Pancreas (tissue), 10 donors: ENCODE results near the gene TAB2. TPM values are rescaled to one million over a fixed set of nuclear protein-coding genes. Genes with fewer than 3 reads are reported as not detected.

Experiments used
- ATAC-seq, 4 donors: fragments of 200-7000 bp; cut with Tn5 transposase; one replicate each; pipeline versions ENCODE4 v1.8.0 to v1.9.1; 2020; ENCODE audit warnings: mild to moderate bottlenecking in 4 of 4, moderate library complexity in 4 of 4
- DNase-seq, 6 donors: peaks; one replicate each; pipeline ENCODE4 v3.0.0-alpha.2; 2020
- FAIRE-seq: peaks from 2 replicates; lab custom pipeline; 2012; peaks lifted over from hg19 to GRCh38; lab: Jason Lieb, UNC
- H3K27ac ChIP-seq, 4 donors: fragments of 200-600 bp; sonication (generic); 1 replicate in 3 of 4; 2 replicates in 1 of 4; pipeline versions ENCODE4 v1.5.0 to v1.8.0; 2020
- H3K27me3 ChIP-seq, 4 donors: fragments of 200-600 bp; one replicate each; pipeline ENCODE4 v1.8.0; 2021
- H3K36me3 ChIP-seq, 3 donors: fragments of 200-600 bp; sonication (generic) in 1 of 3; one replicate each; pipeline versions ENCODE4 v1.5.0 to v1.8.0; 2020 to 2021
- H3K4me1 ChIP-seq, 3 donors: fragments of 200-600 bp; one replicate each; pipeline ENCODE4 v1.8.0; 2021
- H3K4me3 ChIP-seq, 4 donors: fragments of 200-600 bp; sonication (generic) in 2 of 4; one replicate each; pipeline versions ENCODE4 v1.5.0 to v1.8.0; 2020 to 2021
- H3K9me3 ChIP-seq, 4 donors: fragments of 200-600 bp; one replicate each; pipeline ENCODE4 v1.8.0; 2021
- WGBS, 2 donors: extraction: QIAGEN DNeasy Blood & Tissue Kit; methylation state at CpG; one replicate each; pipeline ENCODE4 v1.1.7; 2013; 5-methylcytosine and 5-hydroxymethylcytosine counted together
- intact Hi-C, 3 donors: fragments of 100-400 bp; cut with DNase I; formaldehyde crosslinking; loops; one replicate each; pipeline versions ENCODE4 v1.11.1 to v1.14.2; 2022
- polyA plus RNA-seq, 2 donors: library from polyadenylated mRNA; stranded (reverse); fragments of 200-250 nt; gene quantifications; one replicate each; pipeline ENCODE4 v1.2.3, GENCODE V29; 2013
- total RNA-seq, 6 donors: library from RNA; stranded (reverse); fragmentation: NEBNext Ultra II Directional in 4 of 6; extraction: Animal tissue kit (Norgen Biotek cat#: 25700) in 4 of 6; gene quantifications; one replicate each; pipeline versions ENCODE4 v1.2.1 to v1.2.4, GENCODE V29; 2021 to 2023
- TF ChIP-seq, protein P1 (sequence below), 4 donors: fragments of 200-600 bp; sonication (generic) in 3 of 4; IDR thresholded peaks; one replicate each; pipeline versions ENCODE4 v1.5.0 to v1.8.0; 2021; ENCODE audit warnings: antibody characterized with exemption in 4 of 4
- donor health status: healthy with polysubstance abuse.
- donor health status: DM: no; HTN: no; CAD: no; lungs with moderate emphysema.
- donor health status: DM: no; HTN: no; CAD: no.
- donor health status: control.
- donor health status: control.
- donor health status: Bipolar disorder and iron deficiency.
- donor health status: DM: yes; HTN: yes; CAD: no.
- donor health status: DM: no; HTN: no; CAD: no.
- donor health status: DM: no; HTN: no; CAD: no.
- donor health status: DM: yes; HTN: yes; CAD: no.

TAB2 gene
- total and polyA plus RNA-seq, 8 donors: 6.6 to 35.1 (median 20.7) TPM

DNA sequence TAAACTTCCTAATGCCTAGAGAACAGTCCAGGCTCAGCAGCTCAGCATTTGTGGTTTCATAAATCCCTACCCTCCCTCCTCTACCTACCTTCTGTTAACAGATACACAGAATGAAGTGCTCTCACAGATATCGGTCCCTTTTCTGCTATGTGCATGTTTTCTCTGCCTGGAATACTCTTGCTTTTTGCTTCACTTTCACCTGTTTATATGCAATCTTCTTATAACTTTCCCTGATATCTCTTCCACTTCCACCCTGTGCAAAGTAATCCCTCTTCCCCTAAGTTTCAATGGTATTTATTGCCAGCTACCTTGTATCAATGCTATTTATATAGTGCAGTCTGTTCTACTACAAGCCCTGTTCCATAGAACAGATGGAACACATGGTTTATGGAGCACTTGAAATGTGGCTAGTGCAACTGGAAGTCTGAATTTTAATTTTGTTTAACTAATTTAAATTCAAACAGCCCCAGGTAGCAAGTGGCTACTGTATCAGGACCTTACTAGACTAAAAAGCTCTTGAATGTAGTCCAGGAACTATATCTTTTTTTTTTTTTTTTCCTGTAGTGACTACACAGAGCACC lies 3.1 kb upstream of the TAB2 start:
- ATAC-seq (no peak), FAIRE-seq (no peak)
- intact Hi-C loops: no loop called here

DNA sequence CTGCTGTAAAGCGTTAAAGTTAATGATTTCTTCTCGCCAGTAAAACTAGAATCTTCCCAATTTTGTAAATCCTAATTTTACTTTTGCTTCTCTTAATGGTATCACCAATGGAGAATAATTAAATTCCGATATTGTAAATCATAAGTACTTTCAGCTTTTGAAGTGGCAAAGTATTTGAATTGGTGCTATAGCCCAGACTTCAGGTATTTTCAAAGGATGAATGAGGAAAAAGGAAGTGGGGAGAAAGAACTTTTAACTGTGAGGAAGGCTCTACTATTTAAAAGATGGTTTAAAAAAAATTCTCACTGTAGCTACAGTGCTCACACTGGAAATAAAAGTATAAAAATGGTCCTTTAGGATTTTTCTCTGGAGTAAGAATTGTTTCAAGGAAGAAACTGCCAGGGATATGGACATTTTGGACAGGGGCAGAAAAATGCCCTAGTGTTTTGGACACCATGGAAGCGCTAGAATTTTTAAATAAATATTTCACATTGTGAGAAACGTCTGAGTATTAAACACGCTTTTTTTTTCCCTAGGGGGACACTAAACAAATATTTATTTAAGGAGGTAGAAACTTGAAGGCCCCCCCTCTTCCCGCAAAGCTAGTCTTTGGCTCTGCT lies 1.3 kb upstream of the TAB2 start:
- H3K9me3 ChIP-seq: no peaks in the 10 kb centered on the region
- ATAC-seq (no peak), DNase-seq (no peak), FAIRE-seq (no peak)
- intact Hi-C loops: no loop called here
- TF ChIP-seq, protein P1, sequence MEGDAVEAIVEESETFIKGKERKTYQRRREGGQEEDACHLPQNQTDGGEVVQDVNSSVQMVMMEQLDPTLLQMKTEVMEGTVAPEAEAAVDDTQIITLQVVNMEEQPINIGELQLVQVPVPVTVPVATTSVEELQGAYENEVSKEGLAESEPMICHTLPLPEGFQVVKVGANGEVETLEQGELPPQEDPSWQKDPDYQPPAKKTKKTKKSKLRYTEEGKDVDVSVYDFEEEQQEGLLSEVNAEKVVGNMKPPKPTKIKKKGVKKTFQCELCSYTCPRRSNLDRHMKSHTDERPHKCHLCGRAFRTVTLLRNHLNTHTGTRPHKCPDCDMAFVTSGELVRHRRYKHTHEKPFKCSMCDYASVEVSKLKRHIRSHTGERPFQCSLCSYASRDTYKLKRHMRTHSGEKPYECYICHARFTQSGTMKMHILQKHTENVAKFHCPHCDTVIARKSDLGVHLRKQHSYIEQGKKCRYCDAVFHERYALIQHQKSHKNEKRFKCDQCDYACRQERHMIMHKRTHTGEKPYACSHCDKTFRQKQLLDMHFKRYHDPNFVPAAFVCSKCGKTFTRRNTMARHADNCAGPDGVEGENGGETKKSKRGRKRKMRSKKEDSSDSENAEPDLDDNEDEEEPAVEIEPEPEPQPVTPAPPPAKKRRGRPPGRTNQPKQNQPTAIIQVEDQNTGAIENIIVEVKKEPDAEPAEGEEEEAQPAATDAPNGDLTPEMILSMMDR (IDR thresholded peaks at IDR 0.05): no peak
- no peaks in the 10 kb centered on the region for H3K36me3 ChIP-seq
- peak overlapping the region; percentile 93 to 98 (median 96) for H3K27ac ChIP-seq
- no peaks in the 10 kb centered on the region for H3K27me3 ChIP-seq
- H3K4me3 ChIP-seq: peak overlapping the region; percentile 88 to 93 (median 90)
- WGBS, 2 donors: 29% methylated on average over 7 of the region's 7 CpGs
- peaks cover 9 to 25% (median 24%) of the 10 kb centered on the region in 3 donors for H3K4me1 ChIP-seq

More for the DNA sequence above, 3.1 kb upstream of the TAB2 start:
- Histone ChIP-seq H3K27ac (no peak overlapping the region), H3K9me3 (no peaks in the 10 kb centered on the region), H3K4me3 (no peak overlapping the region), H3K36me3 (no peaks in the 10 kb centered on the region), H3K4me1 (peaks cover 0 to 7% (median 6%) of the 10 kb centered on the region in 3 donors), H3K27me3 (no peaks in the 10 kb centered on the region)
- DNase-seq: no peak
- TF ChIP-seq, protein P1 (IDR thresholded peaks at IDR 0.05): no peak
- WGBS, 2 donors: 82 to 83% methylated on average over 1 of the region's 1 CpG

- Histone ChIP-seq H3K27me3 (no peaks in the 10 kb centered on the region), H3K27ac (peak overlapping the region; percentile 93 to 98 (median 96)), H3K4me1 (peaks cover 9 to 28% (median 26%) of the 10 kb centered on the region in 3 donors), H3K36me3 (no peaks in the 10 kb centered on the region), H3K4me3 (peak overlapping the region; percentile 88 to 93 (median 90)), H3K9me3 (no peaks in the 10 kb centered on the region)
- intact Hi-C loops: no loop called here
- WGBS, 2 donors: 0 to 1% methylated on average over 46 to 95 of the region's 96 CpGs
- no peak for FAIRE-seq
- TF ChIP-seq, protein P1 (IDR thresholded peaks at IDR 0.05): no peak
- ATAC-seq: peak; percentile 83 to 93 (median 92)
- DNase-seq: peak; percentile 84 to 95 (median 91)
Measured at GRCh38 chr6:149316740-149317643, 520 bp upstream of the TAB2 start.

GRCh38 chr6:149318581-149319286 lies 1.2 kb downstream of the TAB2 start:
- peaks cover 17 to 37% (median 33%) of the 10 kb centered on the region in 3 donors for H3K4me1 ChIP-seq
- ATAC-seq: peak in 2 of 4 donors; percentile 11 to 13
- H3K27me3 ChIP-seq: no peaks in the 10 kb centered on the region
- DNase-seq: no peak
- intact Hi-C loops: no loop called here
- WGBS, 2 donors: 0% methylated on average over 14 of the region's 14 CpGs
- TF ChIP-seq, protein P1 (IDR thresholded peaks at IDR 0.05): no peak
- H3K9me3 ChIP-seq: no peaks in the 10 kb centered on the region
- no peaks in the 10 kb centered on the region for H3K36me3 ChIP-seq
- FAIRE-seq: no peak
- H3K4me3 ChIP-seq: peak overlapping the region; percentile 88 to 93 (median 90)
- peak overlapping the region; percentile 16 to 97 (median 94) for H3K27ac ChIP-seq
